ENCODE data around the gene ARMC5.

ARMC5 gene

GRCh38 chr16:31458844-31459686 is at the start of gene ARMC5:
Gene ARMC5 (plus strand): TSS chr16:31459501. CDS start chr16:31459525, 24 bp downstream.
- Histone ChIP-seq H3K9me3 (replicated peaks; ENCODE audit: insufficient read depth, low read length) (no peaks in the 10 kb centered on the region), H3K4me3 (ENCODE audit: low read length) (peak within 1 kb of the TSS; percentile 79), H3K27me3 (replicated peaks; ENCODE audit: insufficient read depth, low read length) (no peaks in the 10 kb centered on the region), H3K4me2 (ENCODE audit: low read depth, low read length) (peak within 1 kb of the TSS; percentile 90), H3K9ac (ENCODE audit: low read length) (peak within 1 kb of the TSS; percentile 96), H3K9me2 (replicated peaks; ENCODE audit: insufficient read depth, low read length) (no peaks in the 10 kb centered on the region), H3K36me3 (replicated peaks; ENCODE audit: insufficient read depth, low read length) (no peaks in the 10 kb centered on the region), H3K27ac (ENCODE audit: low read length) (peak within 1 kb of the TSS; percentile 96), H4K20me1 (ENCODE audit: insufficient read depth, low read length) (no peaks in the 10 kb centered on the region), H3K79me2 (ENCODE audit: low read length) (peaks cover 43% of the 10 kb centered on the region), H2AFZ (ENCODE audit: low read length) (peak within 1 kb of the TSS; percentile 89), H3F3A (ENCODE audit: insufficient read depth, low read length) (peaks cover 19% of the 10 kb centered on the region), H3K4me1 (ENCODE audit: low read length) (peaks cover 5% of the 10 kb centered on the region)
- TF ChIP-seq, protein P1, sequence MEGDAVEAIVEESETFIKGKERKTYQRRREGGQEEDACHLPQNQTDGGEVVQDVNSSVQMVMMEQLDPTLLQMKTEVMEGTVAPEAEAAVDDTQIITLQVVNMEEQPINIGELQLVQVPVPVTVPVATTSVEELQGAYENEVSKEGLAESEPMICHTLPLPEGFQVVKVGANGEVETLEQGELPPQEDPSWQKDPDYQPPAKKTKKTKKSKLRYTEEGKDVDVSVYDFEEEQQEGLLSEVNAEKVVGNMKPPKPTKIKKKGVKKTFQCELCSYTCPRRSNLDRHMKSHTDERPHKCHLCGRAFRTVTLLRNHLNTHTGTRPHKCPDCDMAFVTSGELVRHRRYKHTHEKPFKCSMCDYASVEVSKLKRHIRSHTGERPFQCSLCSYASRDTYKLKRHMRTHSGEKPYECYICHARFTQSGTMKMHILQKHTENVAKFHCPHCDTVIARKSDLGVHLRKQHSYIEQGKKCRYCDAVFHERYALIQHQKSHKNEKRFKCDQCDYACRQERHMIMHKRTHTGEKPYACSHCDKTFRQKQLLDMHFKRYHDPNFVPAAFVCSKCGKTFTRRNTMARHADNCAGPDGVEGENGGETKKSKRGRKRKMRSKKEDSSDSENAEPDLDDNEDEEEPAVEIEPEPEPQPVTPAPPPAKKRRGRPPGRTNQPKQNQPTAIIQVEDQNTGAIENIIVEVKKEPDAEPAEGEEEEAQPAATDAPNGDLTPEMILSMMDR (IDR thresholded peaks at IDR 0.05; ENCODE audit: low read length), result peak; percentile 74
- TF ChIP-seq EZH2 (optimal IDR thresholded peaks at IDR 0.05; ENCODE audit: low read depth, low read length), result no peak
- DNase-seq, result peak; percentile 97

DNA sequence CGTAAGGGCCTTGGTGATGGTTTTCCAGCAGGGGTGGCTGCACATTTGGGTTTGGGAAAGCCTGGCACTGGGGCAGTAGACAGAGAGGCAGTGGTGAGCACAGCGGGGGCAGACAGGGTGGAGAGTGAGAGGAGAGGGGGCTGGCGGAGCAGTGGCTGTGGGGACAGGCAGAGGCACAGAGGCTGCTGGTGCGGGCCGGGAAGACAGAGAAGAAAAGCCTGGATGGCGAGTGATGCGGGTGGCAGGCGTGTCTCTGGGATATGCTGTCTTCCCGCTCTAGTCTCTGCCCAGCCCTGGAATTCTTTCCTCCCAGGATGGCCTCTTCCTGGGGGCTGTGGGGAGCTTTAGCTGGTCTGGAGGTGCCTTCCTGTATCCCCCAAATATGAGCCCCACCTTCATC is 49.2 kb upstream of the ARMC5 start:
- Histone ChIP-seq H3K9ac (ENCODE audit: low read length) (no peak overlapping the region), H4K20me1 (ENCODE audit: insufficient read depth, low read length) (no peaks in the 10 kb centered on the region), H3K79me2 (ENCODE audit: low read length) (no peaks in the 10 kb centered on the region), H3K9me3 (replicated peaks; ENCODE audit: insufficient read depth, low read length) (no peaks in the 10 kb centered on the region), H3K4me3 (ENCODE audit: low read length) (no peak overlapping the region), H2AFZ (ENCODE audit: low read length) (no peak overlapping the region), H3K27me3 (replicated peaks; ENCODE audit: insufficient read depth, low read length) (peaks cover 58% of the 10 kb centered on the region), H3K36me3 (replicated peaks; ENCODE audit: insufficient read depth, low read length) (no peaks in the 10 kb centered on the region), H3F3A (ENCODE audit: insufficient read depth, low read length) (no peaks in the 10 kb centered on the region), H3K4me1 (ENCODE audit: low read length) (no peaks in the 10 kb centered on the region), H3K27ac (ENCODE audit: low read length) (no peak overlapping the region), H3K4me2 (ENCODE audit: low read depth, low read length) (no peak overlapping the region), H3K9me2 (replicated peaks; ENCODE audit: insufficient read depth, low read length) (no peaks in the 10 kb centered on the region)
- DNase-seq, result no peak
- TF ChIP-seq, protein P1 (IDR thresholded peaks at IDR 0.05; ENCODE audit: low read length), result no peak

DNA sequence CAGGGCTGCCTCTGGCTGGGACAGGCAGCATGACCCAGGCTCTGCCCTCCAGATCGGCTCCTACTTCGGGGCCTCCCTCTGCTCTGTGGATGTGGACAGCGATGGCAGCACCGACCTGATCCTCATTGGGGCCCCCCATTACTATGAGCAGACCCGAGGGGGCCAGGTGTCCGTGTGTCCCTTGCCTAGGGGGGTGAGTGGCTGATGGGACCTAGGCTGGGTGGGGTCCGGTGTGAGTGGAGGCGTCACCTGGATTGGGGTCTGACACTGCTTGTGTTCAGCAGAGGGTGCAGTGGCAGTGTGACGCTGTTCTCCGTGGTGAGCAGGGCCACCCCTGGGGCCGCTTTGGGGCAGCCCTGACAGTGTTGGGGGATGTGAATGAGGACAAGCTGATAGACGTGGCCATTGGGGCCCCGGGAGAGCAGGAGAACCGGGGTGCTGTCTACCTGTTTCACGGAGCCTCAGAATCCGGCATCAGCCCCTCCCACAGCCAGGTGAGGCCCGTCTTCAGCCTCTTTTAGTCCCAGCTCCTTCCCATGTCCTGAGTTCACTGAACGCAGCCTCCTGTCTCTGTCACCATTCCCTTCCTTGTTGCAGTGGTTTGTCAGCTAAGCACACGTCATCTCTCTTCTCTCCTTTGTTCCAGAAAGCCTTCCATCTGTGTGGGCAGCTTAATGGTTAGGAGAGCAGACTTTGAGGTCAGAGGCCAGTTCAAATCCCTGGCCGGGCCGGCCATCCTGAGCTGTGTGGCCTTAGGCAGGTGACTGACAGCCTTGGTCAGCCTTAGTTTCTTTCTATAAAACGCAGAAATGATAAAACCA is 48.1 kb upstream of the ARMC5 start:
- no peaks in the 10 kb centered on the region for H3K9me2 ChIP-seq (replicated peaks; ENCODE audit: insufficient read depth, low read length)
- no peaks in the 10 kb centered on the region for H3F3A ChIP-seq (ENCODE audit: insufficient read depth, low read length)
- H3K4me1 ChIP-seq (ENCODE audit: low read length), result no peaks in the 10 kb centered on the region
- H3K4me2 ChIP-seq (ENCODE audit: low read depth, low read length), result no peak overlapping the region
- H3K36me3 ChIP-seq (replicated peaks; ENCODE audit: insufficient read depth, low read length), result no peaks in the 10 kb centered on the region
- no peaks in the 10 kb centered on the region for H4K20me1 ChIP-seq (ENCODE audit: insufficient read depth, low read length)
- no peak overlapping the region for H3K27ac ChIP-seq (ENCODE audit: low read length)
- no peak for DNase-seq
- peaks cover 66% of the 10 kb centered on the region for H3K27me3 ChIP-seq (replicated peaks; ENCODE audit: insufficient read depth, low read length)
- H3K4me3 ChIP-seq (ENCODE audit: low read length), result no peak overlapping the region
- no peaks in the 10 kb centered on the region for H3K79me2 ChIP-seq (ENCODE audit: low read length)
- TF ChIP-seq EZH2 (optimal IDR thresholded peaks at IDR 0.05; ENCODE audit: low read depth, low read length), result no peak
- TF ChIP-seq EZH2phosphoT487 (IDR thresholded peaks at IDR 0.05; ENCODE audit: low read length), result no peak
- TF ChIP-seq, protein P1 (IDR thresholded peaks at IDR 0.05; ENCODE audit: low read length), result no peak
- H3K9me3 ChIP-seq (replicated peaks; ENCODE audit: insufficient read depth, low read length), result no peaks in the 10 kb centered on the region
- H3K9ac ChIP-seq (ENCODE audit: low read length), result no peak overlapping the region
- no peak overlapping the region for H2AFZ ChIP-seq (ENCODE audit: low read length)
